Trophoblast cell (in vitro differentiated cells and primary cell): ENCODE data around the gene TRAPPC6A.

Source experiments
- DNase-seq, 2 donors: peaks; one replicate each; pipeline ENCODE4 v3.0.0-alpha.2; 2016
- H2AFZ ChIP-seq: 2 replicates; pipeline ENCODE4 v1.6.1; 2013; ENCODE audit warnings: low read length, moderate library complexity, mild to moderate bottlenecking; ENCODE audit not compliant: insufficient read depth, poor library complexity
- H2AK5ac ChIP-seq: 2 replicates; pipeline ENCODE4 v1.6.1; 2013; ENCODE audit warnings: mild to moderate bottlenecking, low read length
- H2BK120ac ChIP-seq: 2 replicates; pipeline ENCODE4 v1.6.1; 2013; ENCODE audit warnings: low read length, mild to moderate bottlenecking, moderate library complexity; ENCODE audit not compliant: insufficient read depth, poor library complexity
- H2BK12ac ChIP-seq: 2 replicates; pipeline ENCODE4 v1.6.1; 2013; ENCODE audit warnings: mild to moderate bottlenecking, low read length, moderate library complexity
- H2BK5ac ChIP-seq: 2 replicates; pipeline ENCODE4 v1.6.1; 2013; ENCODE audit warnings: low read length, low read depth, moderate library complexity, mild to moderate bottlenecking; ENCODE audit not compliant: poor library complexity
- H3K14ac ChIP-seq: 2 replicates; pipeline ENCODE4 v1.6.1; 2013; ENCODE audit warnings: mild to moderate bottlenecking, low read length
- H3K18ac ChIP-seq: 2 replicates; pipeline ENCODE4 v1.6.1; 2013; ENCODE audit warnings: mild to moderate bottlenecking, low read length
- H3K23ac ChIP-seq: 2 replicates; pipeline ENCODE4 v1.6.1; 2013; ENCODE audit warnings: low read length
- H3K27ac ChIP-seq: 2 replicates; pipeline ENCODE4 v1.5.1; 2013; ENCODE audit warnings: low read depth, mild to moderate bottlenecking, inconsistent platforms, low read length, moderate library complexity
- H3K27me3 ChIP-seq: 2 replicates; pipeline ENCODE4 v1.6.1; 2013; ENCODE audit warnings: inconsistent platforms, mild to moderate bottlenecking, low read length, moderate library complexity; ENCODE audit not compliant: insufficient read depth
- H3K36me3 ChIP-seq, 2 experiments: 1 replicate in 1 of 2; 2 replicates in 1 of 2; pipeline ENCODE4 v1.6.1; 2013; ENCODE audit warnings: low read length in 2 of 2, mild to moderate bottlenecking in 2 of 2, moderate library complexity in 1 of 2; ENCODE audit not compliant: insufficient read depth in 2 of 2, control insufficient read depth in 1 of 2
- H3K4ac ChIP-seq: 2 replicates; pipeline ENCODE4 v1.6.1; 2013; ENCODE audit warnings: low read depth, mild to moderate bottlenecking, low read length, moderate library complexity
- H3K4me1 ChIP-seq, 2 experiments: 1 replicate in 1 of 2; 2 replicates in 1 of 2; pipeline ENCODE4 v1.6.1; 2013; ENCODE audit warnings: low read length in 2 of 2, mild to moderate bottlenecking in 2 of 2, moderate library complexity in 1 of 2; ENCODE audit not compliant: insufficient read depth in 2 of 2, control insufficient read depth in 1 of 2
- H3K4me2 ChIP-seq: 2 replicates; pipeline ENCODE4 v1.6.1; 2013; ENCODE audit warnings: inconsistent platforms, mild to moderate bottlenecking, low read length, moderate library complexity
- H3K4me3 ChIP-seq: 2 replicates; pipeline ENCODE4 v1.5.1; 2013; ENCODE audit warnings: mild to moderate bottlenecking, low read depth, low read length, inconsistent platforms
- H3K79me1 ChIP-seq: one replicate; pipeline ENCODE4 v1.6.1; 2013; ENCODE audit warnings: low read length
- H3K79me2 ChIP-seq: 2 replicates; pipeline ENCODE4 v1.6.1; 2013; ENCODE audit warnings: low read length, mild to moderate bottlenecking; ENCODE audit not compliant: control insufficient read depth, insufficient read depth, poor library complexity
- H3K9ac ChIP-seq: 2 replicates; pipeline ENCODE4 v1.6.1; 2013; ENCODE audit warnings: mild to moderate bottlenecking, low read length
- H3K9me3 ChIP-seq: 2 replicates; pipeline ENCODE4 v1.6.1; 2013; ENCODE audit warnings: low read depth, mild to moderate bottlenecking, control low read depth, inconsistent platforms, low read length; ENCODE audit not compliant: insufficient read depth
- H4K12ac ChIP-seq: 2 replicates; pipeline ENCODE4 v1.6.1; 2013; ENCODE audit warnings: low read depth, mild to moderate bottlenecking, low read length, moderate library complexity
- H4K8ac ChIP-seq: 2 replicates; pipeline ENCODE4 v1.6.1; 2013; ENCODE audit warnings: low read depth, mild to moderate bottlenecking, low read length, moderate library complexity
- H4K91ac ChIP-seq: one replicate; pipeline ENCODE4 v1.6.1; 2013; ENCODE audit warnings: low read depth, mild to moderate bottlenecking, low read length, moderate library complexity
- WGBS: extraction: QIAGEN DNeasy Blood & Tissue Kit; methylation state at CpG from one replicate; pipeline ENCODE4 v1.1.7; 2013; ENCODE audit warnings: missing lambda C conversion rate; ENCODE audit not compliant: insufficient read length, insufficient coverage; ENCODE audit errors: extremely low coverage; 5-methylcytosine and 5-hydroxymethylcytosine counted together

TRAPPC6A gene

DNA sequence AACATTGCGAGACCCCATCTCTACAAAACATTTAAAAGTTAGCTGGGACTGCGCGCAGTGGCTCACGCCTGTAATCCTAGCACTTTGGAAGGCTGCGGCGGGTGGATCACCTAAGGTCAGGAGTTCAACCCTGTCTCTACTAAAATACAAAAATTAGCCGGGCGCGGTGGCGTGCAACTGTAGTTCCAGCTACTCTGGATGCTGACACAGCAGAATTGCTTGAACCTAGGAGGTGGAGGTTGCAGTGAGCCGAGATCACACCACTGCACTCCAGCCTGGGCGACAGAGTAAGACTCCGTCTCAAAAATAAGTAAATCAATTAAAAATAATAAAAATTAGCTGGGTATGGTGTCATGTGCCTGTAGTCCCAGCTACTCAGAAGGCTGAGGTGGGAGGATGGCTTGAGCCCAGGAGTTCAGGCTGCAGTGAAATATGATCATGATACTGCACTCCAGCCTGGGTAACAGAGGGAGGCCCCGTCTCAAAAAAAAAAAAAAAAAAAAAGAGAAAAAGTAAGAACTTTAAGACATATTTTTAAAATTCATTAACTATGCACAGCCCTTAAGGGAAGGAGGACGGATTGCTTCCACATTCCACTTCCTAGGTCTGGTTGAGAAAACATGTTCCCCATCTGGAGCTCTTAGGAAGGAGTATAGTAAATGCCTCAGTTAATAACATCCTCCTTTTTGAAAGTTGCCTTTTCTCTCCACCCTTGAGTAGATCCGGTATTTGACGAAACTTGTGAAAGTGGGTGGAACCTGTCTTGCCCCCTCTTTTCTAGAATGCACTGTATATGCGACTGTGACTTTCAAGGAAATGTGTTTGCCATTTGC is 41.1 kb upstream of the TRAPPC6A start:
- Histone ChIP-seq H3K36me3 (no peaks in the 10 kb centered on the region), H3K9me3 (peaks cover 6% of the 10 kb centered on the region), H2BK12ac (no peak overlapping the region), H3K14ac (no peak overlapping the region), H4K12ac (no peak overlapping the region), H3K4ac (no peak overlapping the region), H3K79me2 (no peaks in the 10 kb centered on the region), H4K91ac (no peak overlapping the region), H3K27me3 (peaks cover 31% of the 10 kb centered on the region), H3K23ac (no peak overlapping the region), H3K27ac (no peak overlapping the region), H3K4me3 (no peak overlapping the region), H3K79me1 (no peaks in the 10 kb centered on the region), H2AFZ (no peak overlapping the region), H2BK120ac (no peak overlapping the region), H2BK5ac (no peak overlapping the region), H2AK5ac (no peak overlapping the region), H3K4me1 (peaks cover 2 to 5% of the 10 kb centered on the region in 2 experiments), H3K9ac (no peak overlapping the region), H3K4me2 (no peak overlapping the region), H4K8ac (no peak overlapping the region), H3K18ac (no peak overlapping the region)
- no CpG with 5 or more reads among the region's 18 CpGs for WGBS
- DNase-seq, result no peak

- H3K36me3 ChIP-seq, result no peaks in the 10 kb centered on the region
- no peak overlapping the region for H3K27ac ChIP-seq
- no CpG with 5 or more reads among the region's 4 CpGs for WGBS
- no peak overlapping the region for H3K23ac ChIP-seq
- no peak overlapping the region for H2BK12ac ChIP-seq
- DNase-seq, result no peak
- no peak overlapping the region for H2AFZ ChIP-seq
- no peak overlapping the region for H3K4me3 ChIP-seq
- peaks cover 31% of the 10 kb centered on the region for H3K27me3 ChIP-seq
- H3K9ac ChIP-seq, result no peak overlapping the region
- H3K14ac ChIP-seq, result no peak overlapping the region
- H3K4me2 ChIP-seq, result no peak overlapping the region
- no peaks in the 10 kb centered on the region for H3K79me2 ChIP-seq
- no peak overlapping the region for H3K18ac ChIP-seq
- no peak overlapping the region for H4K8ac ChIP-seq
- H2BK120ac ChIP-seq, result no peak overlapping the region
- no peak overlapping the region for H4K91ac ChIP-seq
- H2BK5ac ChIP-seq, result no peak overlapping the region
- H3K4ac ChIP-seq, result no peak overlapping the region
- no peak overlapping the region for H2AK5ac ChIP-seq
- peaks cover 6% of the 10 kb centered on the region for H3K9me3 ChIP-seq
- H3K4me1 ChIP-seq, result peaks cover 2 to 5% of the 10 kb centered on the region in 2 experiments
- no peak overlapping the region for H4K12ac ChIP-seq
- no peaks in the 10 kb centered on the region for H3K79me1 ChIP-seq
Observed at GRCh38 chr19:45218426-45218825, 40.4 kb upstream of the TRAPPC6A start.

DNA sequence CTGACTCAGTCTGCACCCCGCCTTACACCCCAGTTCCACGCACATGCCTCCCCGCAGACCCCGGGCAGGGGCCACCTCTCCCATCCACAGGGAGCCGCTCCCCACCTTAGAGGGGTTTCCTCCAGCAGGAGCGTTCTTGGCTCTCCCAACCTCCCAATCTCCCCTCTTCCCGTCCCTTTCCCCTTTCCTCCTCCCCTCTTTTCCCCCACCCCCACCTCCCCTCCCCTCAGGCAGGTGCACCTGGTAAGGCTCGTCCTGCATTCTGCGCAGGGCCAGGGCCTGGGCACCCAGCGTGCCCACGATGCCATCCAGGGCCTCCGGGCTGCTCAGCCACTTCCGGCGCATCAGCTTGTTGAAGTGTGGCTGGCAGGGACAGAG is 39.9 kb upstream of the TRAPPC6A start:
- Histone ChIP-seq H3K18ac (no peak overlapping the region), H2AK5ac (no peak overlapping the region), H4K8ac (no peak overlapping the region), H3K14ac (no peak overlapping the region), H3K27me3 (peaks cover 31% of the 10 kb centered on the region), H2AFZ (no peak overlapping the region), H2BK12ac (no peak overlapping the region), H2BK5ac (no peak overlapping the region), H3K9ac (no peak overlapping the region), H3K4me2 (no peak overlapping the region), H3K36me3 (no peaks in the 10 kb centered on the region), H3K79me1 (no peaks in the 10 kb centered on the region), H3K4me1 (peaks cover 2 to 5% of the 10 kb centered on the region in 2 experiments), H3K4ac (no peak overlapping the region), H3K23ac (no peak overlapping the region), H3K79me2 (no peaks in the 10 kb centered on the region), H2BK120ac (no peak overlapping the region), H3K4me3 (no peak overlapping the region), H4K12ac (no peak overlapping the region), H3K27ac (no peak overlapping the region), H4K91ac (no peak overlapping the region), H3K9me3 (peaks cover 6% of the 10 kb centered on the region)
- no peak for DNase-seq
- WGBS, result no CpG with 5 or more reads among the region's 14 CpGs

GRCh38 chr19:45217193-45217956 is 39.3 kb upstream of the TRAPPC6A start:
- peak in 1 of 2 donors; percentile 8 for DNase-seq
- no peaks in the 10 kb centered on the region for H3K79me1 ChIP-seq
- H2AFZ ChIP-seq, result no peak overlapping the region
- H3K18ac ChIP-seq, result no peak overlapping the region
- H3K14ac ChIP-seq, result no peak overlapping the region
- no peak overlapping the region for H3K23ac ChIP-seq
- no CpG with 5 or more reads among the region's 46 CpGs for WGBS
- H3K4me2 ChIP-seq, result peak overlapping the region; percentile 19
- H4K12ac ChIP-seq, result no peak overlapping the region
- no peak overlapping the region for H3K9ac ChIP-seq
- peaks cover 6% of the 10 kb centered on the region for H3K9me3 ChIP-seq
- H3K36me3 ChIP-seq, result no peaks in the 10 kb centered on the region
- H3K79me2 ChIP-seq, result no peaks in the 10 kb centered on the region
- H2BK12ac ChIP-seq, result no peak overlapping the region
- H2BK120ac ChIP-seq, result no peak overlapping the region
- no peak overlapping the region for H3K27ac ChIP-seq
- no peak overlapping the region for H3K4me3 ChIP-seq
- H2AK5ac ChIP-seq, result no peak overlapping the region
- no peak overlapping the region for H3K4ac ChIP-seq
- no peak overlapping the region for H2BK5ac ChIP-seq
- peaks cover 31% of the 10 kb centered on the region for H3K27me3 ChIP-seq
- no peak overlapping the region for H4K91ac ChIP-seq
- peaks cover 2 to 5% of the 10 kb centered on the region in 2 experiments for H3K4me1 ChIP-seq
- no peak overlapping the region for H4K8ac ChIP-seq
